Measurements from ENCODE around the gene LHB. TPM values are rescaled to one million over a fixed set of nuclear protein-coding genes. Genes with fewer than 3 reads are reported as not detected.

The LHB gene
- total and polyA plus RNA-seq, 2 of the 4 experiments (the other 2 are of a cell fraction), result not detected

- Histone ChIP-seq H2BK5ac (ENCODE audit: low read depth, low read length, poor library complexity, severe bottlenecking) (peak overlapping the region; percentile 26), H3K18ac (ENCODE audit: low read depth, low read length) (no peak overlapping the region), H3K4me2 (ENCODE audit: low read depth, low read length) (peak overlapping the region; percentile 91), H3K56ac (ENCODE audit: extremely low read depth, insufficient read depth, low read length) (no peak overlapping the region), H2AFZ (replicated peaks; ENCODE audit: low read length, poor library complexity) (no peak overlapping the region), H3K79me1 (ENCODE audit: low read depth in 1 of 2, low read length in 2 of 2) (peaks cover 0 to 52% of the 10 kb centered on the region in 2 experiments; a peak in 3 of 4 replicates), H2AK9ac (replicated peaks; ENCODE audit: low read depth, low read length, poor library complexity) (no peak overlapping the region), H2BK20ac (ENCODE audit: low read depth, low read length) (no peak overlapping the region), H3K4ac (ENCODE audit: low read depth, low read length) (no peak overlapping the region), H3K9me1 (ENCODE audit: insufficient read depth, low read length) (peaks cover 11% of the 10 kb centered on the region), H4K20me1 (ENCODE audit: insufficient read depth, low read length) (peaks cover 45% of the 10 kb centered on the region), H3K9ac (ENCODE audit: low read depth, low read length) (peak overlapping the region; percentile 84), H2AK5ac (ENCODE audit: low read depth, low read length) (no peak overlapping the region), H4K8ac (ENCODE audit: low read depth in 2 of 2, low read length in 2 of 2) (peak overlapping the region in 1 of 2 experiments; percentile 50; a peak in 1 of 4 replicates), H4K5ac (ENCODE audit: low read depth, low read length) (no peak overlapping the region), H4K91ac (ENCODE audit: insufficient read depth, low read depth, low read length) (no peak overlapping the region), H3K36me3 (ENCODE audit: control insufficient read depth, insufficient read depth, low read length) (peaks cover 32% of the 10 kb centered on the region), H3K4me3 (ENCODE audit: insufficient read depth, low read depth, low read length) (peak overlapping the region; percentile 78), H2BK15ac (ENCODE audit: low read depth, low read length) (no peak overlapping the region), H3K23ac (ENCODE audit: low read depth, low read length) (peak overlapping the region; percentile 67), H3K4me1 (ENCODE audit: control insufficient read depth, insufficient read depth, low read length) (peaks cover 20% of the 10 kb centered on the region), H3K14ac (replicated peaks; ENCODE audit: low read depth, low read length) (peak overlapping the region; percentile 66; the same call in 1 of the 2 replicates), H3K9me3 (ENCODE audit: control insufficient read depth, insufficient read depth, low read length) (no peaks in the 10 kb centered on the region), H3K27ac (ENCODE audit: insufficient read depth, low read length) (peak overlapping the region; percentile 77; the same call in 1 of the 2 replicates), H3K27me3 (ENCODE audit: control insufficient read depth, insufficient read depth, low read length) (no peaks in the 10 kb centered on the region), H2BK120ac (ENCODE audit: low read depth, low read length) (no peak overlapping the region)
- intact Hi-C loops (cut with micrococcal nuclease) (loop anchor here (10.0 kb wide), 1 partner anchor 322 kb away; the partner anchor contains the start of gene CA11), dilution Hi-C loops (cut with HindIII; ENCODE audit: low sequenced_read_pairs, unreplicated experiment) (no loop called here), in situ Hi-C loops (cut with MboI; ENCODE audit: low sequenced_read_pairs) (loop anchor here (10.0 kb wide), 1 partner anchor 322 kb away; the partner anchor contains the start of gene CA11)
- no peak for DNase-seq
- no peak for ATAC-seq (ENCODE audit: low read depth)
- ChIA-PET CTCF (interaction anchor here (0.6 to 1.3 kb wide), 2 partner anchors 27 to 111 kb away, joined by 3 read pairs; partner anchors contain the start of genes GYS1 and RUVBL2), POLR2A (ENCODE audit: unreplicated experiment) (interaction anchor here (0.6 to 0.9 kb wide), 2 partner anchors 19 to 26 kb away, joined by 3 to 4 read pairs; no protein-coding TSS in a partner anchor)
- WGBS, 2 experiments (ENCODE audit: extremely low coverage in 2 of 2, insufficient read length in 1 of 2), result 87% methylated on average over 5 of the region's 10 CpGs; no CpG with 5 or more reads in 1 of the 2 experiments
- no TSS peak for BruUV-seq (replicated peaks)
- TF ChIP-seq RCOR1 (IDR thresholded peaks at IDR 0.05; ENCODE audit: insufficient replicate concordance, low read length) (no peak), CHD1 (IDR thresholded peaks at IDR 0.05; ENCODE audit: low read depth, low read length) (no peak), POLR2A (IDR thresholded peaks at IDR 0.05; ENCODE audit: low read depth, low read length) (no peak; the same call in none of the 2 replicates), USF2 (IDR thresholded peaks at IDR 0.05; ENCODE audit: low read depth, low read length) (no peak), SMC3 (IDR thresholded peaks at IDR 0.05; ENCODE audit: low read depth, low read length) (no peak), MAFK (IDR thresholded peaks at IDR 0.05; ENCODE audit: low read depth, low read length) (no peak)
Observed at GRCh38 chr19:48966541-48967345, 50.1 kb downstream of the LHB start.

Small RNAs within 50 kb of the gene (microRNA-seq; reads per million reads assigned to microRNA genes)
- 0 reads per million in 2 experiments for gene MIR6798 (ENCODE audit: insufficient read depth in 1 of 2, insufficient read length in 1 of 2, unreplicated experiment in 1 of 2)

Small RNAs within 50 kb of the gene (small RNA-seq; reads per million reads assigned to genes)
- gene MIR6798, result 0 reads per million in 5 experiments

Other genes with a start within 250 kb of the LHB start
- gene BCAT2, start 206.1 kb downstream of the LHB start, total RNA-seq (2012; rRNA removed), result 20.1 and 21.7 TPM in 2 replicates
- 42.2 and 45.3 TPM in 2 replicates for gene BCAT2, start 206.1 kb downstream of the LHB start, polyA plus RNA-seq (2012; rRNA removed)
- gene HSD17B14, start 180.6 kb downstream of the LHB start, total RNA-seq (2012; rRNA removed), result 0.54 and 0.56 TPM in 2 replicates
- 4.5 and 5.6 TPM in 2 replicates for gene HSD17B14, start 180.6 kb downstream of the LHB start, polyA plus RNA-seq (2012; rRNA removed)
- 4.2 and 4.5 TPM in 2 replicates for gene PLEKHA4, start 148.5 kb downstream of the LHB start, total RNA-seq (2012; rRNA removed)
- gene PLEKHA4, start 148.5 kb downstream of the LHB start, polyA plus RNA-seq (2012; rRNA removed), result 14.4 and 17.2 TPM in 2 replicates
- gene PPP1R15A, start 144.7 kb downstream of the LHB start, total RNA-seq (2012; rRNA removed), result 26.7 and 39.4 TPM in 2 replicates
- 87.7 and 104 TPM in 2 replicates for gene PPP1R15A, start 144.7 kb downstream of the LHB start, polyA plus RNA-seq (2012; rRNA removed)
- under 0.01 TPM in 1 of 2 replicates, not detected in the other for gene TULP2, start 118.3 kb downstream of the LHB start, total RNA-seq (2012; rRNA removed)
- gene TULP2, start 118.3 kb downstream of the LHB start, polyA plus RNA-seq (2012; rRNA removed), result 0.20 and 0.26 TPM in 2 replicates
- 37.3 and 39.2 TPM in 2 replicates for gene NUCB1, start 116.8 kb downstream of the LHB start, total RNA-seq (2012; rRNA removed)
- 253 and 261 TPM in 2 replicates for gene NUCB1, start 116.8 kb downstream of the LHB start, polyA plus RNA-seq (2012; rRNA removed)
- 0.28 and 0.36 TPM in 2 replicates for gene DHDH, start 83.4 kb downstream of the LHB start, total RNA-seq (2012; rRNA removed)
- gene DHDH, start 83.4 kb downstream of the LHB start, polyA plus RNA-seq (2012; rRNA removed), result 0.33 and 0.53 TPM in 2 replicates
- gene BAX, start 62.2 kb downstream of the LHB start, total RNA-seq (2012; rRNA removed), result 23.3 and 26.1 TPM in 2 replicates
- 169 and 181 TPM in 2 replicates for gene BAX, start 62.2 kb downstream of the LHB start, polyA plus RNA-seq (2012; rRNA removed)
- gene FTL, start 51.8 kb downstream of the LHB start, total RNA-seq (2012; rRNA removed), result 913 and 1,057 TPM in 2 replicates
- 2,766 and 2,944 TPM in 2 replicates for gene FTL, start 51.8 kb downstream of the LHB start, polyA plus RNA-seq (2012; rRNA removed)
- gene GYS1, start 23.8 kb downstream of the LHB start, total RNA-seq (2012; rRNA removed), result 36.1 and 38.7 TPM in 2 replicates
- gene GYS1, start 23.8 kb downstream of the LHB start, polyA plus RNA-seq (2012; rRNA removed), result 72.2 and 74.8 TPM in 2 replicates
- gene RUVBL2, start 23.2 kb downstream of the LHB start, total RNA-seq (2012; rRNA removed), result 354 and 391 TPM in 2 replicates
- 196 and 225 TPM in 2 replicates for gene RUVBL2, start 23.2 kb downstream of the LHB start, polyA plus RNA-seq (2012; rRNA removed)
- not detected in 2 replicates for gene CGB3, start 7.2 kb upstream of the LHB start, total RNA-seq (2012; rRNA removed)
- gene CGB3, start 7.2 kb upstream of the LHB start, polyA plus RNA-seq (2012; rRNA removed), result not detected in 2 replicates
- gene CGB2, start 14.8 kb upstream of the LHB start, total RNA-seq (2012; rRNA removed), result not detected in 2 replicates
- not detected in 2 replicates for gene CGB2, start 14.8 kb upstream of the LHB start, polyA plus RNA-seq (2012; rRNA removed)
- gene CGB1, start 19.8 kb upstream of the LHB start, total RNA-seq (2012; rRNA removed), result not detected in 2 replicates
- gene CGB1, start 19.8 kb upstream of the LHB start, polyA plus RNA-seq (2012; rRNA removed), result not detected in 2 replicates
- not detected in 2 replicates for gene CGB5, start 26.8 kb upstream of the LHB start, total RNA-seq (2012; rRNA removed)
- gene CGB5, start 26.8 kb upstream of the LHB start, polyA plus RNA-seq (2012; rRNA removed), result not detected in 2 replicates
- not detected in 2 replicates for gene CGB8, start 32.0 kb upstream of the LHB start, total RNA-seq (2012; rRNA removed)
- gene CGB8, start 32.0 kb upstream of the LHB start, polyA plus RNA-seq (2012; rRNA removed), result 0.47 and 0.48 TPM in 2 replicates
- not detected in 2 replicates for gene CGB7, start 40.7 kb upstream of the LHB start, total RNA-seq (2012; rRNA removed)
- 1.7 and 1.9 TPM in 2 replicates for gene CGB7, start 40.7 kb upstream of the LHB start, polyA plus RNA-seq (2012; rRNA removed)
- gene NTF4, start 47.7 kb upstream of the LHB start, total RNA-seq (2012; rRNA removed), result 0.18 TPM in 1 of 2 replicates, not detected in the other
- gene NTF4, start 47.7 kb upstream of the LHB start, polyA plus RNA-seq (2012; rRNA removed), result 0.09 and 0.11 TPM in 2 replicates
- not detected in 2 replicates for gene KCNA7, start 55.6 kb upstream of the LHB start, total RNA-seq (2012; rRNA removed)
- 0.02 TPM in 1 of 2 replicates, not detected in the other for gene KCNA7, start 55.6 kb upstream of the LHB start, polyA plus RNA-seq (2012; rRNA removed)
- 72.8 and 81.4 TPM in 2 replicates for gene SNRNP70, start 68.4 kb upstream of the LHB start, total RNA-seq (2012; rRNA removed)
- 200 and 344 TPM in 2 replicates for gene SNRNP70, start 68.4 kb upstream of the LHB start, polyA plus RNA-seq (2012; rRNA removed)
- 2.8 and 3.8 TPM in 2 replicates for gene LIN7B, start 97.3 kb upstream of the LHB start, total RNA-seq (2012; rRNA removed)
- 8.0 and 9.9 TPM in 2 replicates for gene LIN7B, start 97.3 kb upstream of the LHB start, polyA plus RNA-seq (2012; rRNA removed)
- gene C19orf73, start 102.1 kb upstream of the LHB start, total RNA-seq (2012; rRNA removed), result 0.28 TPM in 1 of 2 replicates, not detected in the other
- 1.2 and 2.0 TPM in 2 replicates for gene C19orf73, start 102.1 kb upstream of the LHB start, polyA plus RNA-seq (2012; rRNA removed)
- gene PPFIA3, start 102.5 kb upstream of the LHB start, total RNA-seq (2012; rRNA removed), result 0.83 and 0.90 TPM in 2 replicates
- 1.9 and 2.4 TPM in 2 replicates for gene PPFIA3, start 102.5 kb upstream of the LHB start, polyA plus RNA-seq (2012; rRNA removed)
- gene HRC, start 138.3 kb upstream of the LHB start, total RNA-seq (2012; rRNA removed), result not detected in 2 replicates
- 0.03 TPM in 1 of 2 replicates, not detected in the other for gene HRC, start 138.3 kb upstream of the LHB start, polyA plus RNA-seq (2012; rRNA removed)
- 1.9 and 2.2 TPM in 2 replicates for gene TRPM4, start 140.7 kb upstream of the LHB start, total RNA-seq (2012; rRNA removed)
- 17.4 and 19.7 TPM in 2 replicates for gene TRPM4, start 140.7 kb upstream of the LHB start, polyA plus RNA-seq (2012; rRNA removed)

All from IMR-90 (cell line).